ENCODE data around the gene ETS2. TPM values are rescaled to one million over a fixed set of nuclear protein-coding genes. Genes with fewer than 3 reads are reported as not detected.
"Not testable (repeated sequence)": the region's sequence is repeated elsewhere in the genome, so short reads cannot be mapped to it uniquely, and the experiment has no call there.

Gene ETS2
- total RNA-seq, 2 experiments from 2014 or later, result 17.0 to 20.1 TPM

- H3K27me3 Mint-ChIP-seq (ENCODE audit: low read depth), result no peaks in the 10 kb centered on the region
- ChIA-PET CTCF (no interaction called here), POLR2A (no interaction called here)
- H3K4me3 Mint-ChIP-seq, result no peak overlapping the region
- no peak overlapping the region for H3K27ac Mint-ChIP-seq
- H3K36me3 Mint-ChIP-seq (ENCODE audit: low read depth), result peaks cover 65% of the 10 kb centered on the region
- H3K4me1 Mint-ChIP-seq (ENCODE audit: low read depth), result peaks cover 3% of the 10 kb centered on the region
- no peak for ATAC-seq
- no peaks in the 10 kb centered on the region for H3K9me3 Mint-ChIP-seq (ENCODE audit: insufficient read depth)
- no peak for DNase-seq
Observed at GRCh38 chr21:38822778-38823238, 17.1 kb downstream of the ETS2 start.

DNA sequence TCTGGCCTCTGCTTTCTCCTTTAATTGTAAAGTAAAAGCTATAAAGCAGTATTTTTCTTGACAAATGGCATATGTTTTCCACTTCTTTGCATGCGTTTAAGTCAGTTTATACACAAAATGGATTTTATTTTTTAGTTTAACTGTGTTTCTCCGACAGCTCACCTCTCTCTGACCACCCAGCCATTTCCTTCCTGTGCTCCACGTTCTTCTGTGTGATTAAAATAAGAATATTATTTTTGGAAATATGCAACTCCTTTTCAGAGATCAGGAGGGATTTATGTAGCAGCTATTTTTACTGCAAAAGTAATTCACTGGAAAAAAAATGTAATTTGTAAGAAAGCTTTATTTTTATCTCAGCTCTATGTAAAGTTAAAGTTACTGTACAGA, 18.0 kb downstream of the ETS2 start:
- H3K27ac Mint-ChIP-seq, result no peak overlapping the region
- ChIA-PET POLR2A (interaction anchor here (0.6 kb wide), 1 partner anchor 60 kb away, joined by 8 read pairs; no protein-coding TSS in a partner anchor), CTCF (no interaction called here)
- H3K27me3 Mint-ChIP-seq (ENCODE audit: low read depth), result no peaks in the 10 kb centered on the region
- H3K4me1 Mint-ChIP-seq (ENCODE audit: low read depth), result peaks cover 3% of the 10 kb centered on the region
- H3K4me3 Mint-ChIP-seq, result no peak overlapping the region
- peaks cover 56% of the 10 kb centered on the region for H3K36me3 Mint-ChIP-seq (ENCODE audit: low read depth)
- DNase-seq (no peak), ATAC-seq (no peak)
- no peaks in the 10 kb centered on the region for H3K9me3 Mint-ChIP-seq (ENCODE audit: insufficient read depth)

GRCh38 chr21:38824124-38824822, 18.5 kb downstream of the ETS2 start:
- Mint-ChIP-seq H3K27me3 (ENCODE audit: low read depth) (no peaks in the 10 kb centered on the region), H3K27ac (no peak overlapping the region), H3K36me3 (ENCODE audit: low read depth) (peaks cover 51% of the 10 kb centered on the region), H3K4me3 (no peak overlapping the region), H3K9me3 (ENCODE audit: insufficient read depth) (no peaks in the 10 kb centered on the region), H3K4me1 (ENCODE audit: low read depth) (peaks cover 3% of the 10 kb centered on the region)
- ATAC-seq (no peak), DNase-seq (no peak)
- ChIA-PET CTCF (no interaction called here), POLR2A (interaction anchor here (0.6 kb wide), 1 partner anchor 61 kb away, joined by 8 read pairs; no protein-coding TSS in a partner anchor)

GRCh38 chr21:38825269-38825668, 19.5 kb downstream of the ETS2 start:
- H3K27me3 Mint-ChIP-seq (ENCODE audit: low read depth), result no peaks in the 10 kb centered on the region
- no peak overlapping the region for H3K4me3 Mint-ChIP-seq
- DNase-seq, result no peak
- H3K9me3 Mint-ChIP-seq (ENCODE audit: insufficient read depth), result no peaks in the 10 kb centered on the region
- ATAC-seq, result no peak
- no peak overlapping the region for H3K27ac Mint-ChIP-seq
- peaks cover 41% of the 10 kb centered on the region for H3K36me3 Mint-ChIP-seq (ENCODE audit: low read depth)
- ChIA-PET POLR2A (no interaction called here), CTCF (interaction anchor here (0.6 kb wide), 1 partner anchor 299 kb away, joined by 3 read pairs; no protein-coding TSS in a partner anchor)
- peaks cover 3% of the 10 kb centered on the region for H3K4me1 Mint-ChIP-seq (ENCODE audit: low read depth)

DNA sequence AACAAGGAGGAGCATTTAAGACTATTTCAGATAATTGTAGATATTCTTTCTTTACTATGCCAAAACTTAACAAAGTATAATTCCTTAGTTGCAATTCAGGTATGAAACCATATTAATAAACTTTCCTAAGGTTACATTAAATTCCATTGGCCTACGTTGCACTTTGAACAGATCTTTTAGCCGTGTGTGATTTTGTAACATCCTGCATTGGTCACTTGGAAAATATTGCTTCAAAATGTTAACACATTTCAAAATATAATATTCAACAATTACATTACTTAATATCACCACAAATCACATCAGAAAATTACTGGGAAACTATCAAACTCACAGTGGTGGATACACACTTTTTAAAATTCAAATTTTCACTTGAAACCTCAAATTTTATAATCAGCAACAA, 20.2 kb downstream of the ETS2 start:
- H3K36me3 Mint-ChIP-seq (ENCODE audit: low read depth), result peaks cover 35% of the 10 kb centered on the region
- H3K27me3 Mint-ChIP-seq (ENCODE audit: low read depth), result no peaks in the 10 kb centered on the region
- H3K4me1 Mint-ChIP-seq (ENCODE audit: low read depth), result peaks cover 7% of the 10 kb centered on the region
- DNase-seq, result no peak
- ChIA-PET POLR2A (no interaction called here), CTCF (interaction anchor here (0.6 kb wide), 1 partner anchor 299 kb away, joined by 3 read pairs; no protein-coding TSS in a partner anchor)
- ATAC-seq, result no peak
- no peaks in the 10 kb centered on the region for H3K9me3 Mint-ChIP-seq (ENCODE audit: insufficient read depth)
- no peak overlapping the region for H3K4me3 Mint-ChIP-seq
- no peak overlapping the region for H3K27ac Mint-ChIP-seq

- H3K27ac Mint-ChIP-seq; DNase-seq; H3K9me3 Mint-ChIP-seq (ENCODE audit: insufficient read depth); CTCF ChIA-PET; H3K27me3 Mint-ChIP-seq (ENCODE audit: low read depth); POLR2A ChIA-PET; ATAC-seq; H3K4me3 Mint-ChIP-seq: not testable (repeated sequence)
- peaks cover 16% of the 10 kb centered on the region for H3K4me1 Mint-ChIP-seq (ENCODE audit: low read depth)
- H3K36me3 Mint-ChIP-seq (ENCODE audit: low read depth), result peaks cover 16% of the 10 kb centered on the region
Observed at GRCh38 chr21:38828111-38828510, 22.4 kb downstream of the ETS2 start.

GRCh38 chr21:38830671-38831525, 25.2 kb downstream of the ETS2 start:
- H3K27me3 Mint-ChIP-seq (ENCODE audit: low read depth), result no peaks in the 10 kb centered on the region
- no peaks in the 10 kb centered on the region for H3K9me3 Mint-ChIP-seq (ENCODE audit: insufficient read depth)
- CTCF ChIA-PET, result no interaction called here
- H3K4me3 Mint-ChIP-seq, result no peak overlapping the region
- POLR2A ChIA-PET, result no interaction called here
- no peak for ATAC-seq
- H3K27ac Mint-ChIP-seq, result no peak overlapping the region
- DNase-seq, result no peak
- H3K36me3 Mint-ChIP-seq (ENCODE audit: low read depth), result no peaks in the 10 kb centered on the region
- peaks cover 13% of the 10 kb centered on the region for H3K4me1 Mint-ChIP-seq (ENCODE audit: low read depth)

DNA sequence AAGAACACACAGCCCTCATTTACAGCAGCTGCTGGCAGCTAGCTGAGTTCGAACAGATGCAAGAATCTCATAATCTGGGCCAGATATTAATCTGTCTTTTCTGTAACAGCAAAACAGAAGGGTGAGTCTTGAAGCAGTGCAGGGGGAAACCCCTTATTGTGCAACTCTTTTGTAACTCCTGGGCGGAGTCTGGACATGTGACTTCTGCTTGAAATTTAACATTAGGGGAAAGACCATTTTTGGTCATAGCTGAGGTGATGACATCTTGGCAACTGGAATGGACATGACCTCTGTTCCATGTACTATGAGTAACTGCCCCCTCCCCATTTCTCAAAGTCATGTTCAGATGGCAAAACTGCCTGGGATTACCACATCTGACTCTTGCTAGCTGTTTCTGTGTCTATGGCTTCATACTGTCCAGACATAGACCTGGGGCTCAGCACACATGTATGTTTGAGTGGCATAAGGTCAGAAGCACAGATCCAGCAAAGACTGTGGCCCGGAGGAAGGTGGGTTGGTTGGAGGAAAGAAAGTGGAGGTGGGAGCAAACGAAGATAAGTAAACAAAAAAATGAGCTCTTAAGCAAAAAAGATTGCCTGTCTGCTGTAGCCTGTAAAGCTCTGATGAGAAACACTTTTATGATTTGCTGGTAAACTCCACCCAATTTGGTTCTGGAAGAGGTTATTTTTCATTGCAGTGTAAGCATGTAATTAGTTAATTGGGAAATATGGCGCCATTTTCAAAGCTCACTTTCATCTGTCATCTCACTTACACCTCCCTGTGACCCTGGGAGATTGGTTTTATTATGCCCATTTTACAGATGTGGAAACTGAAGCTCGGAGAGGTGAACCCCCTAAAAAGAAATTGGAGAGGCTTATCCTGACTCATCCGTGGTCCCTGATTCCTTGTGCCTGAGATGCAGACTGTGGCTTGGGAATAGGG, 26.1 kb downstream of the ETS2 start:
- Mint-ChIP-seq H3K36me3 (ENCODE audit: low read depth) (no peaks in the 10 kb centered on the region), H3K27ac (no peak overlapping the region), H3K4me3 (no peak overlapping the region), H3K9me3 (ENCODE audit: insufficient read depth) (no peaks in the 10 kb centered on the region), H3K27me3 (ENCODE audit: low read depth) (no peaks in the 10 kb centered on the region), H3K4me1 (ENCODE audit: low read depth) (peaks cover 13% of the 10 kb centered on the region)
- ChIA-PET POLR2A (no interaction called here), CTCF (interaction anchor here (1.1 kb wide), 1 partner anchor 72 kb away, joined by 3 read pairs; no protein-coding TSS in a partner anchor)
- DNase-seq (peak; percentile 36), ATAC-seq (peak; percentile 58)

- POLR2A ChIA-PET, result no interaction called here
- Mint-ChIP-seq H3K9me3 (ENCODE audit: insufficient read depth) (no peaks in the 10 kb centered on the region), H3K4me3 (no peak overlapping the region), H3K27ac (no peak overlapping the region), H3K4me1 (ENCODE audit: low read depth) (peaks cover 13% of the 10 kb centered on the region), H3K36me3 (ENCODE audit: low read depth) (no peaks in the 10 kb centered on the region), H3K27me3 (ENCODE audit: low read depth) (no peaks in the 10 kb centered on the region)
- ATAC-seq (no peak), DNase-seq (no peak)
- CTCF ChIA-PET, result interaction anchor here (1.1 kb wide), 1 partner anchor 73 kb away, joined by 3 read pairs; no protein-coding TSS in a partner anchor
Observed at GRCh38 chr21:38832664-38833063, 26.9 kb downstream of the ETS2 start.

- Mint-ChIP-seq H3K4me3 (no peak overlapping the region), H3K4me1 (ENCODE audit: low read depth) (peaks cover 13% of the 10 kb centered on the region), H3K27me3 (ENCODE audit: low read depth) (no peaks in the 10 kb centered on the region), H3K9me3 (ENCODE audit: insufficient read depth) (no peaks in the 10 kb centered on the region), H3K36me3 (ENCODE audit: low read depth) (no peaks in the 10 kb centered on the region), H3K27ac (no peak overlapping the region)
- CTCF ChIA-PET, result no interaction called here
- DNase-seq, result no peak
- ATAC-seq, result no peak
- POLR2A ChIA-PET, result no interaction called here
Observed at GRCh38 chr21:38833117-38833516, 27.4 kb downstream of the ETS2 start.

- ChIA-PET CTCF (no interaction called here), POLR2A (no interaction called here)
- Mint-ChIP-seq H3K27ac (no peak overlapping the region), H3K27me3 (ENCODE audit: low read depth) (no peaks in the 10 kb centered on the region), H3K4me1 (ENCODE audit: low read depth) (peaks cover 13% of the 10 kb centered on the region), H3K4me3 (no peak overlapping the region), H3K36me3 (ENCODE audit: low read depth) (no peaks in the 10 kb centered on the region), H3K9me3 (ENCODE audit: insufficient read depth) (no peaks in the 10 kb centered on the region)
- no peak for ATAC-seq
- no peak for DNase-seq
Observed at GRCh38 chr21:38834725-38835124, 29.0 kb downstream of the ETS2 start.
